Rectal smooth muscle tissue (tissue), 1 donor: ENCODE data around the gene NRG3.

Experiments
- H3K27ac ChIP-seq: one replicate; pipeline ENCODE4 v1.7.0; 2013; ENCODE audit warnings: low read depth, low read length, inconsistent platforms
- H3K27me3 ChIP-seq: one replicate; pipeline ENCODE4 v1.7.0; 2013; ENCODE audit warnings: low read length; ENCODE audit not compliant: control insufficient read depth, insufficient read depth
- H3K36me3 ChIP-seq: one replicate; pipeline ENCODE4 v1.7.0; 2013; ENCODE audit warnings: low read length; ENCODE audit not compliant: control insufficient read depth, insufficient read depth
- H3K4me1 ChIP-seq: one replicate; pipeline ENCODE4 v1.7.0; 2013; ENCODE audit warnings: low read length; ENCODE audit not compliant: control insufficient read depth, insufficient read depth
- H3K4me3 ChIP-seq: one replicate; pipeline ENCODE4 v1.7.0; 2013; ENCODE audit warnings: low read length
- H3K9ac ChIP-seq: one replicate; pipeline ENCODE4 v1.7.0; 2013; ENCODE audit warnings: low read length

The NRG3 gene

GRCh38 chr10:81928119-81928518 lies 53.1 kb downstream of the NRG3 start:
- H3K4me3 ChIP-seq: no peak overlapping the region
- no peaks in the 10 kb centered on the region for H3K4me1 ChIP-seq
- no peak overlapping the region for H3K9ac ChIP-seq
- H3K36me3 ChIP-seq: no peaks in the 10 kb centered on the region
- H3K27me3 ChIP-seq: no peaks in the 10 kb centered on the region
- no peak overlapping the region for H3K27ac ChIP-seq

GRCh38 chr10:81943583-81943982 lies 68.6 kb downstream of the NRG3 start:
- Histone ChIP-seq H3K27me3 (no peaks in the 10 kb centered on the region), H3K36me3 (no peaks in the 10 kb centered on the region), H3K4me1 (no peaks in the 10 kb centered on the region), H3K27ac (no peak overlapping the region), H3K4me3 (no peak overlapping the region), H3K9ac (no peak overlapping the region)

GRCh38 chr10:81944609-81945008 lies 69.6 kb downstream of the NRG3 start:
- Histone ChIP-seq H3K27ac (no peak overlapping the region), H3K4me1 (no peaks in the 10 kb centered on the region)

GRCh38 chr10:81949283-81949682 lies 74.3 kb downstream of the NRG3 start:
- no peaks in the 10 kb centered on the region for H3K27me3 ChIP-seq
- H3K27ac ChIP-seq: no peak overlapping the region
- H3K9ac ChIP-seq: no peak overlapping the region
- no peaks in the 10 kb centered on the region for H3K4me1 ChIP-seq
- no peaks in the 10 kb centered on the region for H3K36me3 ChIP-seq
- H3K4me3 ChIP-seq: no peak overlapping the region

More at GRCh38 chr10:81944609-81945008, 69.6 kb downstream of the NRG3 start:
- Histone ChIP-seq H3K27me3 (no peaks in the 10 kb centered on the region), H3K36me3 (no peaks in the 10 kb centered on the region), H3K4me3 (no peak overlapping the region), H3K9ac (no peak overlapping the region)

- Histone ChIP-seq H3K27ac (no peak overlapping the region), H3K9ac (no peak overlapping the region), H3K27me3 (no peaks in the 10 kb centered on the region), H3K4me3 (no peak overlapping the region), H3K36me3 (no peaks in the 10 kb centered on the region), H3K4me1 (no peaks in the 10 kb centered on the region)
Observed at GRCh38 chr10:81950358-81950757, 75.4 kb downstream of the NRG3 start.

GRCh38 chr10:81953420-81953819 lies 78.4 kb downstream of the NRG3 start:
- H3K36me3 ChIP-seq: no peaks in the 10 kb centered on the region
- no peak overlapping the region for H3K27ac ChIP-seq
- no peaks in the 10 kb centered on the region for H3K27me3 ChIP-seq
- H3K9ac ChIP-seq: no peak overlapping the region
- no peak overlapping the region for H3K4me3 ChIP-seq
- H3K4me1 ChIP-seq: no peaks in the 10 kb centered on the region

GRCh38 chr10:81957976-81958375 lies 83.0 kb downstream of the NRG3 start:
- H3K27ac ChIP-seq: no peak overlapping the region
- H3K4me3 ChIP-seq: no peak overlapping the region
- H3K9ac ChIP-seq: no peak overlapping the region
- no peaks in the 10 kb centered on the region for H3K4me1 ChIP-seq
- H3K27me3 ChIP-seq: no peaks in the 10 kb centered on the region
- H3K36me3 ChIP-seq: no peaks in the 10 kb centered on the region

- Histone ChIP-seq H3K36me3 (no peaks in the 10 kb centered on the region), H3K4me1 (no peaks in the 10 kb centered on the region), H3K4me3 (no peak overlapping the region), H3K9ac (no peak overlapping the region), H3K27ac (no peak overlapping the region), H3K27me3 (no peaks in the 10 kb centered on the region)
Observed at GRCh38 chr10:81959016-81959415, 84.0 kb downstream of the NRG3 start.

- Histone ChIP-seq H3K4me1 (no peaks in the 10 kb centered on the region), H3K36me3 (no peaks in the 10 kb centered on the region), H3K27ac (no peak overlapping the region), H3K9ac (no peak overlapping the region), H3K4me3 (no peak overlapping the region), H3K27me3 (no peaks in the 10 kb centered on the region)
Observed at GRCh38 chr10:81961451-81962184, 86.6 kb downstream of the NRG3 start.

GRCh38 chr10:81963606-81964005 lies 88.6 kb downstream of the NRG3 start:
- no peaks in the 10 kb centered on the region for H3K36me3 ChIP-seq
- no peaks in the 10 kb centered on the region for H3K27me3 ChIP-seq
- no peak overlapping the region for H3K9ac ChIP-seq
- no peaks in the 10 kb centered on the region for H3K4me1 ChIP-seq
- H3K27ac ChIP-seq: no peak overlapping the region
- H3K4me3 ChIP-seq: no peak overlapping the region

GRCh38 chr10:81967716-81968115 lies 92.7 kb downstream of the NRG3 start:
- H3K4me1 ChIP-seq: no peaks in the 10 kb centered on the region

GRCh38 chr10:81969136-81969535 lies 94.1 kb downstream of the NRG3 start:
- H3K4me1 ChIP-seq: no peaks in the 10 kb centered on the region
- H3K36me3 ChIP-seq: no peaks in the 10 kb centered on the region
- no peak overlapping the region for H3K9ac ChIP-seq
- H3K4me3 ChIP-seq: no peak overlapping the region
- H3K27ac ChIP-seq: no peak overlapping the region
- H3K27me3 ChIP-seq: no peaks in the 10 kb centered on the region

More at GRCh38 chr10:81967716-81968115, 92.7 kb downstream of the NRG3 start:
- H3K27ac ChIP-seq: no peak overlapping the region
- H3K9ac ChIP-seq: no peak overlapping the region
- no peaks in the 10 kb centered on the region for H3K36me3 ChIP-seq
- no peak overlapping the region for H3K4me3 ChIP-seq
- H3K27me3 ChIP-seq: no peaks in the 10 kb centered on the region

GRCh38 chr10:81978238-81978637 lies 103.2 kb downstream of the NRG3 start:
- Histone ChIP-seq H3K36me3 (no peaks in the 10 kb centered on the region), H3K27ac (no peak overlapping the region), H3K4me1 (no peaks in the 10 kb centered on the region), H3K9ac (no peak overlapping the region), H3K27me3 (no peaks in the 10 kb centered on the region), H3K4me3 (no peak overlapping the region)
